ENCODE measurements around the gene PPM1F.

The PPM1F gene, protein sequence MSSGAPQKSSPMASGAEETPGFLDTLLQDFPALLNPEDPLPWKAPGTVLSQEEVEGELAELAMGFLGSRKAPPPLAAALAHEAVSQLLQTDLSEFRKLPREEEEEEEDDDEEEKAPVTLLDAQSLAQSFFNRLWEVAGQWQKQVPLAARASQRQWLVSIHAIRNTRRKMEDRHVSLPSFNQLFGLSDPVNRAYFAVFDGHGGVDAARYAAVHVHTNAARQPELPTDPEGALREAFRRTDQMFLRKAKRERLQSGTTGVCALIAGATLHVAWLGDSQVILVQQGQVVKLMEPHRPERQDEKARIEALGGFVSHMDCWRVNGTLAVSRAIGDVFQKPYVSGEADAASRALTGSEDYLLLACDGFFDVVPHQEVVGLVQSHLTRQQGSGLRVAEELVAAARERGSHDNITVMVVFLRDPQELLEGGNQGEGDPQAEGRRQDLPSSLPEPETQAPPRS

DNA sequence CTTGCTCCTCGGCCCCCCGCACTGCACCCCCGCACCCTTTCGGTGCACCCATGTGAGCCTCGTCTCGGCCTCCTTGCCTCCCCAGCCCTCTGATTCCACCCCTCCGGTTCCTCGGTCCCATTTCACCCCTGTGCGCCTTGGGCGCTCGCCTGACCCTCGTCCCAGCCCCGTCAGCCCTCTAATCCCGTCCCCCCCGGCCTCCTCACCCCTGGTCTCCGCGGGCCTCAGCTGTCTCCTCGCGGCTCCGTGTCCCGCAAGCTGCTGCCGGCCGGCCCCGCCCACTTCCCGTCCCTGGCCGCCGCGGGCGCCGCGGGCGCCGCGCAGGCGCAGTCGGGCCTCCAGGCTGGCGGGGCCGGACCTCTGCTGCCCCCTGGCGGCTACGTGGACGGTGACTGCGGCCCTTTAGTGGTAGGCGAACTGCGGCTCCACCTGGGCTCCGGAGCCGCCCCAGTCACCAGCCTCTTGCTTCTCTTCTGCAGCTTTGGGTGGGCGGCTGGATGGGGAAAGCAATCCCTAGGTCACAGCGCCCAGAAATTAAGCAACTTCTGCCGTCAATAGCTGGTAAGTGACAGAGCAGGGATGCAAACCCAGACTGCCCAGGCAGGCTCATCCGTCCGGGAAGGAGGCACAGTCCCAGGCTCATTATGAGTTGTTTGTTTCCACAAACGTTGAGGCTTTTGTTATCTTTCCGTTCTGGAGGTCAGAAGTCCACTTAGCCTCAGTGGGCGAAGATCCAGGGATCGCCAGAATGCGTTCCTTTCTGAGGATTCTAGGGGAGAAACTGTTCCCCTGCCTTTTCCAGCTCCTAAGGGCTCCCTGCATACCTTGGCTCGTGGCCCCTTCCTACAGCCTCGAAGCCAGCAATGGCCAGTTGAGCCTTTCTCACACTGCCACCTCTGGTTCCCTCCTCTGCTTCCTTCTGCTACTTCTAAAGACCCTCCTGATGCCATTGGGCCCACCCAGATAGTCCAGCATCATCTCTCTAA lies at the start of gene PPM1F:
Gene PPM1F (minus strand): TSS at position 263 of the 986 bp plus-strand sequence. CDS start 6,800 bp downstream, outside the sequence.
- DNase-seq (ENCODE audit: low read depth, low spot score): peak; percentile 79

DNA sequence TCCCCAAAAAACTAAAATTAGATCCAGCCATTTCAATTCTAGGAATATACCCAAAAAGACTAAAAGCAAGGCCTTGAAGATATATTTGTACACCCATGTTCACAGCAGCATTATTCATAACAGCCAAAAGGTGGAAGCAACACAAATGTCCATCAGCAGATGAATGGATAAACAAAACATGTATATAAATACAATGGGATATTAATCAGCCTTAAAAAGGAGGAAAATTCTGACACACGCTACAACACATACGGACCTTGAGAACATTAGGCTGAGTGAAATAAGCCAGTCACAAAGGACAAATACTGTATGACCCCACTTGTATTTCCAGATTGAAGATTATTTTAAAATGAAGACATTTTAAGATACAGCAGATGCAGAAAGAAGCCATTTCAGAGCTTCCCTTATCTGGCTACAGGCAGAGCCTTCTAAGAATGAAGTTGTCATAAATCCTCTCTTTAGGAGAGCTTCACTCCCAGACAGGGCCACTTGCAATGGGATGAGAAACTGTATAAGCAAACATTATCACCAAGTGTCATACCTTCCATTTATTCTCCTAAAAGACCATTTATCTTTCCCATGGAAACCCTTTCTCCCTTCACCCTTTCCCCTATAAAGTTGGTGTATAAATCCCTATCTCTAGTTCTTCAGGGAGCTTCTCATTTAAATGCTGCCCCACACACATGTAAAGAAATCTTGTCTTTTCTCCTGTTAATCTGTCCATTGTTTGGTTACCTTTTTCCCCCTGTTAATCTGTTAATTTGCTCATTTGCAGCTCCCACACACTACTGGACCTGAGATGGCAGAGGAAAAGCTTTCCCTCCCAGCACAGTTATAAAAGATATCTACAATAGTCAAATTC lies 49.2 kb upstream of the PPM1F start:
- DNase-seq (ENCODE audit: low read depth, low spot score): no peak

DNA sequence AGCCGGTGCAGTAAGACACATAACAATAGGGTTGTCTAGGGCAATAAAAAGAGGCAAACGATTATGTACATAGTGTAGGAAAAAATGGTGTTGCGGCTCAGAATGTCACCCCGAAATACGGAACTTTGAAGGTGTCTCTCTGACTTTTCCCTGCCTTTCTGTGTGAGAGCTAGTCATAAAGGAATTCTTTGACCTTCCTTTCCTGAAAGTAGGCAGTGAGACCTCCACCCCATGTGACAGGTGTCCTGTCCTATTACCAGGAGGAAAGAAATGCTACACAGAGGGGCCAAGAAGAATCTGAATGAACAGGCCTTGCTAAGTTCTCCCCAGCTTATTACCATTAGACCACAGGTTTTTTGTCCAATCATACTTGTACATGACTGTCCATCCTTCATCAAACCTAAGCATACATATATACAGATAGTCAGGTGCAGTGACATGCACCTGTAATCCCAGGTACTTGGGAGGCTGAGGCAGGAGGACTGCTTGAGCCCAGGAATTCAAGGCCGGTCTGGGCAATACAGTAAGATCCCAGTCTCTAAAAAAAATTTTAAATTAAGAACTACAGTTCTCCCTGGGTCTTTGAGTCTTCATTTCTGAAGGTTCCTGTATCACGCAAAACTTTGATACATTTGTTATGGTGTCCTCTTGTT lies 46.1 kb upstream of the PPM1F start:
- no peak for DNase-seq (ENCODE audit: low read depth, low spot score)

DNA sequence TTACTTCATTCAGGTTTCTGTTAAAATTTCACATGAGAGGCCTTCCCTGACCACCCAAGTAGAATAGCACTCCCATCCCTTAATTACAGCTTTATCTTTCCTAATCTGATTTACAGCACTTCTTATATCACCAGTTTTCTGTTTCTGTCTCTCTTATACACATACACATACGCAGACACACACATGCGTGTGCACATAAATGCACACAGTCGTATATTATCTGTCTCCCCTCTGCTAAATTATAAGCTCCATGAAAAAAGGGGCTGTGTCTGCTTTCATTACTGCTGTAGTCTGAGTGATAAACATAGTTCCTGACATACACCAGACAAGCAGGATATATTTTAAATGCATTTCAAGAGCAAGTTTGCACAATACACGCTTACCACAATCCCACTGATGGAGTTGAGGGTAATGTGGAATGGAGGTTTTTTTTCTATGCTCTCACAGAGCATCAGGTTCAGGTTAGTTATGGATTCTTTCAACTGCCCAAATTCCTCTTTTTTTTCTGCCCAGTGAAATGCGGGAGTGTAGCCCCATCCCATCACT lies 43.6 kb upstream of the PPM1F start:
- no peak for DNase-seq (ENCODE audit: low read depth, low spot score)

DNA sequence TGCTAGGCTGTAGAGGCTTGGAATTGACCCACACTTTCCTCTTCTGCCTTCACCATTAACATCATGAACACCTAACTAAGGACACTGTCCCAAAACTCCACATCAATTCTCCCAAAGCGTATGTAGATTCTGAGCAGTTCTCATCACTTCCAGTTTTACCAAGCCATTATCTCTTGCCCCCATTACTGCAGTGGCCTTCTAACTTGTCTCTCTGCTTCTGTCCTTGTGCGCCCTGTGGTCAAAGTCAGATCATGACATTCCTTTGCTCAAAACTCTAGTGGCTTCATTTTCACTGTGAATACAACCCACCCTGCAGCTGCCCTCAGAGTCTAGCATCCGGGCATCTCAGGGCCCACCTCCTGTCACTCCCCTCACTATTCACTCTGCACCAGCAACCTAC lies 43.0 kb upstream of the PPM1F start:
- DNase-seq (ENCODE audit: low read depth, low spot score): no peak

DNA sequence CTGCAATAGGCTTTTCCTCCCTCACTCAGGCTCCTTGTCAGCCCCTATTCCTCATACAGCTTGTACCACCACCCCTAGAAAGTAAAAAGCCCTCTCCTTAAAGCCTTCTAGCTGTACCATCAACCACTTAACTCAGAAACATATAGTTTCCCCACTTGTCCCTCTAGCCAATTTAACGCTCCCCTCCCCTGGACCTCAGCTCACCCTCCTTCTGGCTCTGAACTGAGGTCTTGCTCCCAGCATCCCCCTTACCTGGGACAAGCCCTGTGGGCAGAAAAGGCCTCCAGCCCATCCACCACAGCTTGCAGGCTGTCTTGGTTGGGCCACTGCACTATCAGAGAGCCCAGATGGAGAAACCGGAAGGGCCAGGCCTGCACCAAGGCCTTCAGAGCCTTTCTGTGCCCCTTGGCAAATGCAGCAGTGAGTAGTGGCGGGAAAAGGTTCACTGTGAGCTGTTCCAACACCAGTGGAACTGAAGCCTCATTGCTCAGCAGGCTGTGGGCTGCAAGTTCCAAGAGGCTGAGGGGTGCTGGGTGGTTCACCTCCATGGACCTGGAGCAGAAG lies 42.3 kb upstream of the PPM1F start:
- DNase-seq (ENCODE audit: low read depth, low spot score): no peak

DNA sequence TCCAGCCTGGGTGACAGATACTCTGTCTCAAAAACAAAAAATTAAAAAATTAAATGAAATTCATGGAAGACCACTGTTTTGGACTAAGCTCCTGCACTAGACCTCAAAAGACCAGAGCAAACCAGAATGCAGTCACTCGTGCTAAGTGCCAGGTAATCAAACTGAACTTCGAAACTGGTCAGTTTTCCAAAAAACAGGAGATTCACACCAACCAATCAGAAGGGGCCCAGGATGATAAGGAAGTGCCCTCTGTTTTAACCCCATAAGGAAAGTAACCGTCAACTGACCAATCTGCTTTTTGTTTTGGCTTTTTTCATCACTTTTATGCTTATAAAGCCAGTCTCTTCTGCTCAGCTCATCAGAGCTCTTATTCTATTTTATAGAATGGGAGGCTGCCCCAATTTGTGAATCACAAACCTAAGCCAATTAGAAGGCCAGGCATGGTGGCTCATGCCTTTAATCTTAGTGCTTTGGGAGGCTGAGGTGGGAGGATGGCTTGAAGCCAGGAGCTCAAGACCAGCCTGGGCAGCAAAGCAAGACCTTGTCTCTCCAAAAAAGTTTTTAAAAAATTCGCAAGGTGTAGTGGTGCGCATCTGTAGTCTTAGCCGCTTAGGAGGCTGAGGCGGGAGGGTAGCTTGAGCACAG lies 40.1 kb upstream of the PPM1F start:
- no peak for DNase-seq (ENCODE audit: low read depth, low spot score)

DNA sequence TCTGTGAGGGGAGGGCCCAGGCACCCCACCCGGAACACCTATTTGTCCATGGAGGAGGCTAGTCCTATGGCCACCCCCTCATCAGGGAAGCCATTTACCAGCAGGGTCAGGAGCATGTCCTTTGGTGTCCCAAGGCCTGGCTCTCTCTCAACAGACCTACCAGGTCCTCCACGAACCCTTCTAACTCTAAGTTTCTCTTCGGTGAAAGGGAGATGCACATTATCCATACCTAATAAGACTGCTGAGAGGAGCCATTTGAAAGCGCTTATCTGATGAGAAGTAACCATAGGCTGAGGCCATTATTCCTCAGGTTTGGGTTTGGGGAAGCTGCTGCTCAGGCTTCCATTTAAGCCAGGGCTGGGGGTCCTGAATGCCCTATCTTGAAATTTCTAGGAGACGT lies 39.1 kb upstream of the PPM1F start:
- no peak for DNase-seq (ENCODE audit: low read depth, low spot score)

DNA sequence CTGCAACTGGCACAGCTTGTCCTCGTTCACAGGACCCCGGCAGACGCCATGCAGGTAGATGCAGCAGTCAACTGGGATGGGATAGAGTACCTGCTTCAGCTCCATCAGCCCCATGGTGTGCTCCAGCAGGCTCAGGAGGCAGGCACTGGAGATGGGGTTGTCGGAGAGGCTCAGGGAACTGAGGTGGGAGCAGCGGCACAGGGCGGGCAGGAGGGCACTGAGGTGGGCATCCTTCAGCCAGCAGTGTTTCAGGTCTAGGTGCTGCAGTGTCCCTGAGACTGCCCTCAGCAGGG lies 38.6 kb upstream of the PPM1F start:
- no peak for DNase-seq (ENCODE audit: low read depth, low spot score)

DNA sequence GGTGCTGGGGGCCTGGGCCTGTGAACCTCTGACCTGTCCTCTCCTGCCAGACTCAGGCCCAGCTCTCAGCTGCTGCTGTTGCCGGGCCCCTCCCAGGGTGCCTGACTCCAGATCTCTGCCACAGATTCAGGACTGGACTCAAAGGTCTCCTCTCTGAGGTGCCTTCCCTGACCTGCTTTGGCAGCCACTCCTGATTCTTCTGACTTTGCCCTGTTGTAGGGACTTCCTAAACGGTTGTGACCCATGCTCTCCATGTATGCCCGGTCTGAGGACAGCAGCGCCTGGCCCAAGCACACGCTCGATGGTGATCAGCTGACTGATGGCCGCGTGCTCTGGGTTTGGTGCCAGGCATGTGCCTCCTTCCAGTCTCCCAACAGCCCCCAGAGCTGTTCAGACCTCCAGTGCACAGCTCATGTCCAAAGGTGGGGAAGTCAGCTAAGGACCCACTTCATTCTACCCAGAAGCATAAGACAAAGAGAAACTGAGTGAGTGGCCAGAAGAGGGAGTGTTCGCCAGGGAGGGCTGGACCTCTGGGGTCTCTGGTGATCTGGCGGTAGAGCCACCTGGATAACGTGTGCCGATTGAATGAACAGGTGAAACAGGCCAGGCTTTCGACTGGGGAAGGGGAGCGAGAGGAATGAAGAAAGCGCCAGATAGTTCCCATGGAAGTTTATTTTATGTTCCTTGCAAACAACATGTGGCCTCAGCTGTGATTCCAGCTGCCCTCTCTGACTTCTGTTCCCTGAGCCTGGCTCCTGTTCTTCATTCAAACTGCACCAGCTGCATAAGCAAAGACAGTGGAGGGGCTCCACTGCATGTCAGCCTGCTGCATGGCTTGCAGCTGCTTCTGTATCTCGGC lies 38.0 kb upstream of the PPM1F start:
- no peak for DNase-seq (ENCODE audit: low read depth, low spot score)

DNA sequence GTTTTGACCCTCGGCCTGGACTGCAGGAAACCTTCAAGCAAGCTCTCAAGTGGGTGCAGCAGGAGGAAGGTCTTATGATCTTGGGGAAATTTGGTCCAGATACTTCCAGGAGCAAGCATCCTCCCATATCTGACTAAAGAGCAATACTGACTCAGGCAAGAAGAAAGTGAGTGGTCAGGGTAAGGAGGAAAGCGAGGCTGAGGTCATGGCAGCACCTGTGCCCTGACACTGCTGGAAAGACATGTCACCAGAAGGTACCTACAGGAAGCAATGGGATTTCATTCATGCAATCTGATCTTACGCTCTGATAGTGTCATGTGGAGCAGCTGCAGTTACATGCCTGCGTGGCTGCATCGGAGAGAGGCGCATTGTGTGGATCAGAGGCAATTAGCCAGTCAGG lies 36.4 kb upstream of the PPM1F start:
- DNase-seq (ENCODE audit: low read depth, low spot score): no peak

DNA sequence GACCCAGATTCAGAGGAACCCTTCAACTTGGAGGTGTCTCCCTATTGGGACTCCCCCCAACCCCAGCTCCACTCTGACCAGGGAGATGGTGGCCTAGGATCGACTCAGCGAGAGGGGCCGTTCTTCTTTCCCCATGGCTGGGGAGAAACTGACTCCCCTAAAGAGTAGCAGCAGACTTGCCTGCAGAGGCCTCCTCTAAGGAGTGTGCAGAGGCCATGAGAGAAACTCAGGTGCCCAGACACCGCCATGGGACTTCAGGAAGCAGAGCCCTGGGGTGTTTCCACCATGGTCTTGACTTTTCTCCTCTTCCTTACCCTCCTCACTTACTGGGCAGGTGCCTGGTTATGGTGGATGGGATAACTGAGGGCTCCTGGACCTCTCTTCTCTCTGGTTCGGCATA lies 32.6 kb upstream of the PPM1F start:
- no peak for DNase-seq (ENCODE audit: low read depth, low spot score)

DNA sequence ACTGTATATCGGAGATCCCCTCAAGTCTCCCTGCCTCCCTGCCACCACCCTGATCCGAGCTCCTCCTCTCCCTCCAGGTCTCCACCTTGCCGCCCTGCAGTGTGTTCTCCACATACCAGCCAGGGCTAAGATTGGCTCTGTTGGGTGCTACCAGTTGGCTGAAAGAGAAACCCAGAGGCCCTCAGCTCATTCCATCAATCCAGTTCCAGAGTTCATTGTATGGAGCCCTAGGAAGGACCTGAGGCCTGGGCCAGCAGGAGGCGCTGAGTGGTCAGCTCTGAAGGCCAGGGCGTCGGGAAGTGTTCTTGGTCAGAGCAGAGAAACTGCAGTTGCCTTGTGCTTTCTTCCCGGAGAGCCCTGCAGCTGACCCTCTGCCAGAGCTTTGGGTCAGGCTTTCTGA lies 32.1 kb upstream of the PPM1F start:
- no peak for DNase-seq (ENCODE audit: low read depth, low spot score)

DNA sequence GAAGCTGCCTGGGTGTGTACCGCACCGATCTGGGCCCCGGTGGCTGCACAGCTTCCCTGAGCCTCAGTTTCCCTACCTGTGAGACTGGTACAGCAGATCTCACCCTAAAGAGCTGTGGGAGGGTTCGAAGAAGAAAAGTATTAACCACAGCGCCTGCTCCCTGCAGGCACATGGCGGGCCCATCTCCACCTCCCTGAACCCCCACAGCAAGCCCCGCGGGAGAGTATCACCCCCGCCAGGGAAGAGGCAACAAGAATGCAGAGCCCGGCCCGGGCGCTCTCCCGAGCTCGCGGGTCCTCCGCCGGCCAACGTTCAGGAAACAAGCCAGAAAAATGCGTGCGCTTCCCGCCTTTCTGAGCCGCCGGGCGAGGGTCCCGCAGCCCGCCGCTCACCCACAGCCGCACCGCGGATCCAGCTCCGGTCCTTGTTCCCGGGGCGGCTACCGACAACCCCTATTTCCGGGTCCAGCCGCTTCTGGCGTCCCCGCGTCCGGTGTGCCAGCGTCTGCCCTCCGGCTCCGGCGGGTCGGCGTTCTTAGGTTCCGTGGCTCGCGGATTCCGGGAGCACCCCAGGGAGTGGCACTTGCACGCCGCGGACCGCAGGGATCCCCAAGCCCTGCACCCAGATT lies 29.8 kb upstream of the PPM1F start, which contains the start of gene TOP3B:
Gene TOP3B (minus strand): TSS at position 450 of the 628 bp plus-strand sequence. CDS start 7,078 bp downstream, outside the sequence.
- DNase-seq (ENCODE audit: low read depth, low spot score): peak; percentile 67

DNA sequence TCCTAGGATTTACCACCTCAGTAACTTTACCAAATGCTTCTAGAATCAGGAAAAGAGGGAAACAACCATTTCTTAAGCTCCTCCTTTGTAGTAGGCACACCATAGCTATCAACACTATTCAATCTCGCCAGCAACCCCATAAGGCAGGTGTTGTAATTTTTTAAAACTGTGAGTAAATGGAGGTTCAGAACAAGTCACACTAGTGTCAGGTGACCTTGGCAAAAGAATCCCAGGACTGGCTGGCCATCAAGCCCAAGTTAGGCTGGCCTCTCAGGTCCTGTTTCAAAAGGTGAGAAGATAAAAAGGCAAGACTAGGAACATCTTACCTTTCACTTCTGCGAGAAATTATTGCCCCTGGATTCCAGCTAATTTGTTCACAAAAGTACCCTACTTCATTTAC lies 29.2 kb upstream of the PPM1F start:
- no peak for DNase-seq (ENCODE audit: low read depth, low spot score)

DNA sequence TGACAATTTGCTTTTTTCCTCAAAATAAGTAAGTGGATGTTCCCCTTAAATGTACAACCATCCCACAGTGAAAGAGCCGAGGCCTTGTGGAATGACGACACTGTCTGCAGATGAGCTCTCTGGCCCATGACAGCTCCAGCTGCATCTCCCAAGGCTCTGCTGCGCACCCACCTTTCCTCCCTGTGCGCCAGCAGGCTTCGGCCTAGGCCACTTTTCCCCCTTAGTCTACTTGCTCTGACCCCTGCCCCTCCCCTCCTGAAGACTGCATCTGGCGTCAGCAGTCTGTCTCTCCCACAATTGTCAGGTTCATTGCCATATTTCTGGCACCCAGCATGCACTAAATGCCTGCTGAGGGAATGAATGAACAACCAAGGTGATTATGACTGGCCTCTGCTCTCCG lies 27.9 kb upstream of the PPM1F start:
- DNase-seq (ENCODE audit: low read depth, low spot score): no peak

DNA sequence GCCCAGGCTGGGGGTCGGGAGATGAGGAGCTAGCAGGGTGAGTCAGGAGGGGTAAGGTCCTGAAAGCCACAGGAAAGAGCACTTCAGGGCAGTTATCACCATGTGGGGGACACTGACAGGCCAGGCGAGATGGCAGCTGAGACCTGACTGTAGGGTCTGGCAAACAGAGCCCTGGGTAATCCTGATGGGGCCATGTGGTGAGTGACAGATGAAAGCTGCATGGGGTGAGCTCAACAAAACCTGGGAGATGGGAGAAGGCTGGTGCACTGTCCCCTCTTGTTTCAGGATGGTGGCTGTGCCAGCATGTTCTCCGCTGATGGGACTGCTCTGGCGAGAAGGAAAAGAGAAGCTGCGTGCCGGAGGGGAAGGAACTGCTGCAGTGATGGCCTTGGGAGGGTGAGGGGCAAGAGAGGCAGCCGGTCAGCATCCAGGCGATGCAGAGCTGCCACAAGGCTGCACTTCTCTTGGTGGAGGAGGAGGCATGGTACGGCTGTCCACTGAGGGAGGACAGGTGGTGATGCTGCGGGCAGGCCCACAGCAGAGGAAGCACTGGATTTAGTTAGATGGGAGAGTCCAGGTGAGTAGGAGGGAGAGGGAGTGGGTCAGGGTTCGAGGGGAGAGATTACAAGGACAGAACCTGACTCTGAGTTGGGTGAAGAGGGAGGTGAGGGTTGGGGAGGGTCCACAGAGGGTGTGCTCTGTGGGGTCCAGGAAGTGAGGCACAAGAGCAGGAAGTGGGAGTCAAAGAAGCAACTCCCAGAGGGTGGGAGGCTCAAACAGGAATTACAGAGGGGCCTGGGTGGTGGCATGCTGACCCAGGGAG lies 26.1 kb upstream of the PPM1F start:
- no peak for DNase-seq (ENCODE audit: low read depth, low spot score)

DNA sequence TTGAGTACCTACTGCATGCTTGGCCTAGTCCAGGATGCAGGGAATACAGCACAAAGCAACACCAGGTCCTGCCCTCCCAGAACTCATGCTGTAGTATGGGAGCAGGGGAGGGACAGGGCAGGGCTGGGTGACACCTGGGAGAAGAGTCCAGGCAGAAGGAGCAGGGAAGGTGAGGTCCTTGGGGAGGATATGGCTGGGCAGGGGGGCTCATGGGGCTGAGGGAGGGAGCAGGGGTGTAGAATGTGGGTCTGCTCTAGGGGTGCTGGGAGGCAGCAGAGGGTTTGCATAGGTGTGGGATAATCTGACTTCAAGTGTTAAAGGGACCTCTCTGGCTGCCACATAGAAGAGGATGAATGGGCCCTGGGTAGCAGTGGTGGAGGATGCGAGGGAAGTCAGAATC lies 25.2 kb upstream of the PPM1F start:
- DNase-seq (ENCODE audit: low read depth, low spot score): no peak

Measured in activated naive CD8-positive, alpha-beta T cell treated with anti-CD3 and anti-CD28 coated beads, Interleukin-2, amount 50 U/mL, for 16 hours (primary cell).